ENCODE measurements around the gene MBP. TPM values are rescaled to one million over a fixed set of nuclear protein-coding genes. Genes with fewer than 3 reads are reported as not detected.
A peak's percentile ranks its signal among the peaks of the same experiment; 100 is the strongest.

The MBP gene
- total and polyA plus RNA-seq, 2 of the 13 experiments (the other 11 are each of a cell fraction or from before 2014, with no cell fraction given): 5.0 to 8.5 TPM

- TF ChIP-seq ZBTB33 (CRISPR knock-in tag; IDR thresholded peaks at IDR 0.05) (peak; percentile 83), MEF2D (CRISPR knock-in tag; IDR thresholded peaks at IDR 0.05) (peak; percentile 71; the same call in 1 of the 2 replicates), FOXA3 (CRISPR knock-in tag; IDR thresholded peaks at IDR 0.05) (peak; percentile 69), CREM (IDR thresholded peaks at IDR 0.05) (peak; percentile 87), CREM (CRISPR knock-in tag; IDR thresholded peaks at IDR 0.05) (no peak), ZFX (CRISPR knock-in tag; IDR thresholded peaks at IDR 0.05; ENCODE audit: low read depth) (peak; percentile 48; the same call in 1 of the 2 replicates), RARG (CRISPR knock-in tag; IDR thresholded peaks at IDR 0.05; ENCODE audit: low read depth) (no peak), ZNF230 (CRISPR knock-in tag; IDR thresholded peaks at IDR 0.05) (no peak), ZNF180 (CRISPR knock-in tag; IDR thresholded peaks at IDR 0.05; ENCODE audit: borderline replicate concordance, low read depth) (no peak), TRIM24 (CRISPR knock-in tag; IDR thresholded peaks at IDR 0.05) (no peak), TBX3 (IDR thresholded peaks at IDR 0.05; ENCODE audit: borderline replicate concordance) (no peak), HINFP (CRISPR knock-in tag; IDR thresholded peaks at IDR 0.05; ENCODE audit: low read depth) (peak; percentile 8; the same call in 1 of the 2 replicates), ZNF839 (CRISPR knock-in tag; IDR thresholded peaks at IDR 0.05; ENCODE audit: borderline replicate concordance) (no peak), KDM2A (CRISPR knock-in tag; IDR thresholded peaks at IDR 0.05; ENCODE audit: borderline replicate concordance, low read depth) (peak; percentile 75; the same call in 1 of the 2 replicates), NFAT5 (CRISPR knock-in tag; IDR thresholded peaks at IDR 0.05) (no peak), CENPBD1 (CRISPR knock-in tag; IDR thresholded peaks at IDR 0.05; ENCODE audit: borderline replicate concordance, low read depth) (no peak), HMGXB4 (CRISPR knock-in tag; IDR thresholded peaks at IDR 0.05; ENCODE audit: borderline replicate concordance in 1 of 2, low read depth in 1 of 2) (peak; percentile 49 to 81; a peak in 2 of 4 replicates)
These were observed 77.8 kb downstream of the MBP start (continued) for GRCh38 chr18:77054606-77055428.

Data from HepG2 (cell line).